Erythroblast (primary cell): ENCODE measurements around the gene FOXK1.
A peak's percentile ranks its signal among the peaks of the same experiment; 100 is the strongest.
"Not testable (repeated sequence)": the region's sequence is repeated elsewhere in the genome, so short reads cannot be mapped to it uniquely, and the experiment has no call there.

ENCODE experiments used
- DNase-seq, 2 experiments: peaks; one replicate each; lab custom pipeline; 2025; lab: John Stamatoyannopoulos, UW
- GATA1 ChIP-seq: IDR thresholded peaks from 2 replicates; pipeline ENCODE4 v1.6.1; 2011; ENCODE audit warnings: low read depth, mild to moderate bottlenecking, control low read depth, low read length, moderate library complexity
- POLR2A ChIP-seq: IDR thresholded peaks from 2 replicates; pipeline ENCODE4 v1.6.1; 2011; ENCODE audit warnings: mild to moderate bottlenecking, low read length

FOXK1 gene

DNA sequence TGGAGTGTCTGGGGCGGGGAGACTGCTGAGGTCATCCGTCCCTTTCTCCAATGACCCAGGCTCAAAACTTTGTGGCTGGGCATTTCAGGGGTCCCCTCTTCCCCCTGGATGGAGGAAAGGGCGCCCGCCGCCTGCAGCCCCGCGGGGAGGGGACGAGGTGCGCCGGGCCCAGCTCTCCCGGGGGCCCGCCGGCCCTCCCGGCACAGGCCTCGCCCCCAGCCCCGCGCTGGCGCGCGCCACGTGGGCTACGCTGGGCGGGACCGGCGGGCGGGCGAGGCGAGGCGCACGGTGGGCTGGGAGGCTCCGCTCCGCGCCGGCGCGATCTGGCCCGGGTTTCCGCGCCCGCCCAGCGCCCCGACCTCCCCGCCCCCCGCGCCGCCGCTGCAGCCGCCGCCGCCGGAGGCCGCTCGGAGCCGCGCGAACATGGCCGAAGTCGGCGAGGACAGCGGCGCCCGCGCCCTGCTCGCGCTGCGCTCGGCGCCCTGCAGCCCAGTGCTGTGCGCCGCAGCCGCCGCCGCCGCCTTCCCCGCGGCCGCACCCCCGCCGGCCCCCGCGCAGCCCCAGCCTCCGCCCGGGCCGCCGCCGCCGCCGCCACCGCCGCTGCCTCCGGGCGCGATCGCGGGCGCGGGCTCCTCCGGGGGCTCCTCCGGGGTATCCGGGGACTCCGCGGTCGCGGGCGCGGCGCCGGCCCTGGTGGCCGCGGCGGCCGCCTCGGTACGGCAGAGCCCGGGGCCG lies at the start of gene FOXK1:
Gene FOXK1 (plus strand): TSS at position 410 of the 735 bp plus-strand sequence. CDS start 14 bp downstream, at position 424.
- peak; percentile 83 to 90 for DNase-seq

DNA sequence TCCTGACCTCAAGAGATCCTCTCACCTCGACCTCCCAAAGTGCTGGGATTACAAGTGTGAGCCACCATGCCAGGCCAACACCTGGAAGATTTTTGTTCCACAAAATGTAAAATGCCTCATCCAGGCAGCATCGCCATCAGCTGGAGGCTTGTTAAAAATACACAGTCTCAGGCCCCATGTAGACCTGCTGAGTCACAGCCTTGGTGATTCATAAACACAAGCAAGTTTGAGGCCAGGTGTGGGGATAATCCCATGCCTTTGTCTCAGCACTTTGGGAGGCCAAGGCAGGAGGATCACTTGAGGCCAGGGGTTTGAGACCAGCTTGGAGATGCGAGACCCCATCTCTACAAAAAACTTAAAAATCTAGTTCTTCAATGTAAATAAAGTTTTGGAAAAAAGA lies 49.1 kb upstream of the FOXK1 start:
- DNase-seq = peak; percentile 47 to 64
- TF ChIP-seq POLR2A = no peak
- no peak for TF ChIP-seq GATA1

More for the DNA sequence above, at the start of gene FOXK1:
- TF ChIP-seq POLR2A = peak; percentile 38
- no peak for TF ChIP-seq GATA1

DNA sequence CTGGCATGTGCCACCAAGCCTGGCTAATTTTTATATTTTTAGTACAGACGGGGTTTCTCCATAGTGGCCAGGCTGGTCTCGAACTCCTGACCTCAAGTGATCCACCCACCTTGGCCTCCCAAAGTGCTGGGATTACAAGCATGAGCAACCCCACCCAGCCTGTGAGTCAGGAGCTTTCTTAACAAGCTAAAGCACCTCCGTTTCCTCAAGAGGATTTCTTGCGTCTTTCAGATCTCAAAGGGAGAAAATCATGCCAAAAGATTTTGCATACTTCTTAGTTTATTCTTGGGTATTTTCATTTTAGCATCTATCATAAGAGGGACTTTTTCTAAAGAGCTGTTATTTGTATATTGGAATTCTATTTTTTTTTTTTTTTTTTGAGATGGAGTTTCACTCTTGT lies 47.9 kb upstream of the FOXK1 start:
- no peak for DNase-seq
- no peak for TF ChIP-seq GATA1
- TF ChIP-seq POLR2A = no peak

DNA sequence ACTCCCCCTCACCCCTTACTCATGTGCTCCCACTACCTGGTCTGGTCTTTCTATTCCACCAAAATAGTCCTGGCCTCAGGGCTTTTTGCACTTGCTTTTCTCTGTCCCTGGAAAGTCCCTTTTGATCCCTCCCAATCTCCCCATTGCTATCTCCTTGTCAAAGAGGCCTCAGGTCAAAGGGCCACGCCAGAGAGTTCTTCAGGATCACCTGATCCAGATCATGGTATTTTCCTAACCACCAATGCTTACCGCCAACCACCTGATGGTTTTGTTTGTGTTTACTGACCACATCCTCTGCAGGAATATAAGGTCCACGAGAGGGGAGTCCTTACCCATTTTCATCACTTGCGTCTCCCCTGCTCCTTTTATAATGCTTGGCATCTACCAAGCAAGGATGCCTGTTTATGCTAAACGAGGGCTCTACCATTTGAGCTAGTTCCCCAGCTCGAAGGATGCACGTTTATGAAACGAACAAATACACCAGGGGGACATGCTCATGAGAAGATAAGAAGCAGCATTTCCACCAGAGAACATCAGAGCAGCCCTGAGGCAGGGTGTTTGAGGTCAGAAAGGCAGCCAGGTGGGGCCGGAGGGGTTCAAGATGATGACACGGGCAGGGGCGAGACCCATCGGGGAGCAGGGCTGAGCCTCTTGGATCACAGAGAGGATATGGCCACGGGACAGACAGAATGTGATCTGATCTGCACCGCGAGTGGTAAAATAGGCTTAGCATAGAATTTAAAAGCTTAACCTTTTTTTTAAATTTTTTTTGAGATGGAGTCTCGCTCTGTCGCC lies 43.1 kb upstream of the FOXK1 start:
- TF ChIP-seq GATA1 (no peak), POLR2A (no peak)
- DNase-seq = no peak

DNA sequence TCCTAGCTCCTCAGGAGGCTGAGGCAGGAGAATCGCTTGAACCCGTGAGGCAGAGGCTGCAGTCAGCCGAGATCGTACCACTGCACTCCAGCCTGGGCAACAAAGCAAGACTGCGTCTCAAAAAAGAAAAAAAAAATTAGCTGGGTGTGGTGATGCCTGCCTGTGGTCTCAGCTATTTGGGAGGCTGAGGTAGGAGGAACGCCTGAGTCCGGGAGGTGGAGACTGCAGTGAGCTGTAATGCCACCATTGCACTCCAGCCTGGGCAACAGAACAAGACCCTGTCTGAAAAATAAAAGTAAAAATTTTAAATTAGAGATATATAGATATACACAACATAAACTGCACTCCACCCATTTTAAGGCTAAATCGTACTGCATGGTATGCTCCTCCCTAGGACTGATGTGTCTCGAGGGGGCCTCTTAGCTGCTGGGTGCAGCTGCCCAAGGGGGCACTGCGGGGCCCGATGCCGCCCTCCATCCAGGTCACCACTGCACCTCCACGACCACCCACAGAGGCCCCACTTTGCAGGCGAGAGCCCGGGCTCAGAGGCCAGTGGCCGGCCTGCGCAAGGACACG lies 40.9 kb upstream of the FOXK1 start:
- DNase-seq = no peak
- TF ChIP-seq POLR2A (no peak), GATA1 (no peak)

DNA sequence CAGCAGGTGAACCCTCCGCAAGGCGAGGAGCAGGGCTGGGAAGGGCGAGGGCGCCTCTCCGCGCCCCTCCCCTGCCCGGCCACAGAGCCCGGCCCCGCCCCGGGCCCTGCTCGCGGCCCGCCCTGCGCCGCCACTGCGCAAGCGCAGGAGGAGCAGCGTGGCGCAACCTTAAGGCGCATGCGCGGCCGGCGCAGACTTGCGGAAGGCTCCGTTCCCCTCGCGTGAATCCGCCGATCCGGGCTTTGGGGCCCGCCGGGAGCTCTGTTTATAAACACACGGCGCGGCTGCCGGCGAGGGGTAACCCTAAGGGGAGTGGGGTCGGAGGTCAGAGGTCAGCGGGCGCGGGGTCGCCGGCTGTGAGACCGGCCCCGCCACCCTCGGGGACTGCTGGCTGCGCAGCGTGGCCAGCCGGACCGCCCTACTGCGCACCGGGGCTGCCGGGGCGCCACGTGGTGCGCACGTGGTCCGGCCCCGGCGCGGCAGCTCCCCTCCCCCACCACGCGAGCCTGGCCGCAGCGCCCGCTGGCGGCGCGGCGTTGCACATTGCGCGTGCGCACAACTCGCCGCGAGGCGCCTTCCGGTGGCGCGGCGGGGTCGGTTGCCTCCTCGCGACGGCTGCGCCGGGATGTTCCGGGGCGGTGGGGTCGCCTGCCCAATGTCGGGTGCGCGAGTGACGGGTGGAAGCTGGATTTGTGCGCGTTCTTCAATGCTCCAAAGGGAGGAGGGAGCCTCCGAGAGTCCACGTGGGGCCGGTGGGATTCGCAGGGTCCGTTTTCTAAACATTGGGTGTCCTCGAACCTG lies 40.2 kb upstream of the FOXK1 start:
- TF ChIP-seq POLR2A (peak; percentile 91), GATA1 (no peak)
- peak; percentile 97 to 99 for DNase-seq

DNA sequence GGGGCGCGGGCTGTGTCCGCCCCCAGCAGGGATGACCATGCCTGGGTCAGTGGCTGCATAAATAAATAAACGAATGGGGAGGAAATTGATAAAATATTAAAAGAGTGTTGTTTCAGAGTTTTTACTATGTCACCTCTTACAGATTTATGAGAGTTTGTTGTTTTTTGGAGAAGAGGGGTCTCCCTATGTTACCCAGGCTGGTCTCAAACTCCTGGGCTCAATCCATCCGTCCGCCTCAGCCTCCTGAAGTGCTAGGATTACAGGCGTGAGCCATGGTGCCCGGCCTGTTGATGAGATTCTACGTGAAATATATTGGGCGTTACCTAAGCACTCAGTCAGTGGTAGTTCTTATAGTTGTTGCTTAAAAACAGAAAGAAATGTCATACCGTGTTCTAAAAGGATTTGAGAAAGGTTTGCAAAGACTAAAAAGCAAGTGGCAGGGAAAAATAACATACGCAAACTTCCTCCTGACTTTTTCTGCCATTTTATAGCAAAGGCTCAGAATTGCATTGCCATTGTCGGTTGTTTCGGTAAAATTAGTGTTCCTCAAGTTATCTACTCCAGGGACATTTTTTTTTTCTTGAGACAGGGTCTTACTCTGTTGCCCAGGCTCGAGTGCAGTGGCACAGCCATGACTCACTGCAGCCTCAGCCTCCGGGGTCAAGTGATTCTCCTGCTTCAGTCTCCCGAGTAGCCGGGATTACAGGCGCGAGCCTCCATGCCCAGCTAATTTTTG lies 39.5 kb upstream of the FOXK1 start:
- TF ChIP-seq POLR2A (peak; percentile 46), GATA1 (no peak)
- DNase-seq = peak; percentile 37 to 59

DNA sequence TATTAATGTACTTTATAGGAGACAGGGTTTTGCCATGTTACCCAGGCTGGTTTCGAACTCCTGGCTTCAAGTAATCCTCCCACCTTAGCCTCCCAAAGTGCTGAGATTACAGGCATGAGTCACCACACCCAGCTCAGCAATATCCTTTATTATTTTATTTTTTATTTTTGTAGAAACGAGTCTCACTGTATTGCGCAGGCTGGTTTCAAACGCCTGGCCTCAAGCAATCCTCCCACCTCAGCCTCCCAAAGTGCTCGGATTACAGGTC lies 39.0 kb upstream of the FOXK1 start:
- not testable (repeated sequence) for DNase-seq

DNA sequence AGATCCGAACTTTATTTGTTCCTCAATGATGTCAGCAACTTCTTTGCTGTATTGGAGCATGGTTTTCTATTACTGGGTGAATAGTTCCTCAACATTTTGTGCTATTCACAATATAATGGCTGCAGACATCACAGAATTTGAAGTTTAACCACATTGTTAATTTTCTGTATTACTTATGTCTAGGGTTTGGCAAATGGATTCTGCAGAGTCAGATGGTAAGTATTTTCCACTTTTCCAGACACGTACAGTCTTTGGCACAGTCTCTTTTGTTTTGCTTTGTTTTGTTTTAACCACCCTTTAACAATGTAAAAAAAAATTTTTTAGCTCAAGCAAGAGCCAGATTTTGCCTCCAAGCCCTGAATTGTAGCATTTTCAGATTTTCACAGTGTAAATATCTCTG lies 36.8 kb upstream of the FOXK1 start:
- DNase-seq = no peak
- TF ChIP-seq POLR2A (no peak), GATA1 (no peak)

DNA sequence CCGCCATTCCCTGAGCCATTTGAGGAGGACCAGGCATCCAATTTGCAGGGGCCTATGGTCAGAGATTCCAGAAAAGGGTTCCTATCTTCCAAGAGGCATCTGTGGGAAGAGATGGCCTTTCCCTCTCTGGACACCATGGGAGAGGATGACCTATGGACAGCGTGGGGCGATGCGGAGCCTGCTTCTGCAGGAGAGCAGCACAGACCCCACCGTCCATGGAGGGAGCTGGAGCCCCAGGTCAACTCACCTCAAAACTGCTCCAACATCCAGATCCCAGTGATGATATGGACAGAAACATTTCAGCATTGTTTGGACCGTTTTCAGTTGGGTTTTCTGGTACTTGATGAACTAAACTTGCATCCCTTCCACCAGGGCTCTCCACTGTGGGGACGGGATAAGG lies 34.0 kb upstream of the FOXK1 start:
- no peak for DNase-seq
- TF ChIP-seq GATA1 = no peak
- TF ChIP-seq POLR2A = no peak

DNA sequence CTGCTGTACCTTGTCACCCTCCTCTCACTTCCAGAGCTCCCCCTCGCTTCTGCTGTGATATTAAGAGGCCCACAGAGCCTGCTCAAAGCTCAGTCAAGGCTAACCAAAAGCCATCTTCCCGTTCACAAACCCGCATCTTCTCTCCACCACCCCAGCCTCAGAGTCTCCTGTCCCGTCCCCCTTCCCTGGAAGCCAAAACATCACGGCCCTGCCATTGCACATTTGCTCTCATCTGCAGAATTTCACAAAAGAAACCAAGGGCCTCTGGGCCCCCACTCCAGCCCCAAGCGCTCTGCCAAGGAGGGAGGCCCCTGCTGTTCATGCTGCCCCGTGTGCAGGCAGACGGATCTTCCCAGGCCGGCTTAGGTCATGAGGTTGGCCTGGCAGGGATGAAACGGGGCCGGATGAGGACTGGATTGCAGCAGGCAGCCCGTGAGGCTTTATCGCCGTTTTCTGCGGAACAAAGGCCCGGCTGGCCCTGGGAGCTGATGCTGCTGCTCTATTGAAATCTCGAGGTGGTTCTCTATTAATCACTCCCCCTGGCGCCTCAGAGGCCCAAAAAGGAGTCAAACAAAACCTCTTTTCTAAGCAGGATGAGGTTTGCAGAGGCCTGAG lies 31.6 kb upstream of the FOXK1 start:
- TF ChIP-seq GATA1 (no peak), POLR2A (no peak)
- DNase-seq = no peak

DNA sequence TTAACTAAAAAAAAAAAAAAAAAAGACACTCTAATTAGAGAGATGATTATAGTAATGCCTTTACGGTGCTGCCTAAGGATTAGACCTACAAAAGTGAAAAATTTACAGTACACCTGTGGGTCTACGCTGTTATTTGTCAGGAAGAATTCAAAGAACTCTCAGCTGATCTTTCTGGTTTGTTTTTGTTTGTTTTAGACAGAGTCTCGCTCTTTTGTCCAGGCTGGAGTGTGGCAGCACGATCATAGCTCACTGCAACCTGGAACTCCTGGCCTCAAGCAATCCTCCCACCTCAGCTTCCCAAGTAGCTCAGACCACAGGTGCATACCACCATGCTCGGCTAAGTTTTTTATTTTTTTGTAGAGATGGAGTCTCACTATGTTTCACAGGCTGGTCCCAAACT lies 28.3 kb upstream of the FOXK1 start:
- TF ChIP-seq GATA1 (no peak), POLR2A (no peak)
- DNase-seq = no peak

DNA sequence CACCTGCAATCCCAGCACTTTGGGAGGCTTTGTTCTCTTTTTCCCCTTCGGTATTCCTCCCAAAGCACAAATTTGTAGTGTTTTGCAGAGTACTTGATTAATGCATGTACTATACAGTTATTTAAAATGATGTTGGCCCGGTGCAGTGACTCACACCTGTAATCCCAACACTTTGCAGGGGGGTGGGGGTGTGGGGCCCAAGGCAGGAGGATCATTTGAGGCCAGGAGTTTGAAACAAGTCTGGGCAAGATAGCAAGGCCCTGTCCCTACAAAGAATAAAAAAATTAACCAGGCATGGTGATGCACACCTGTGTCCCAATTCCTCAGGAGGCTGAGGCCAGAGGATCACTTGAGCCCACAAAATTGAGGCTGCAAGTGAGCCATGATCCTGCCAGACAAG lies 26.8 kb upstream of the FOXK1 start:
- no peak for DNase-seq
- no peak for TF ChIP-seq POLR2A
- no peak for TF ChIP-seq GATA1
